CD1c-positive myeloid dendritic cell (primary cell): ENCODE results near the gene ATP5F1E.
"Not testable (repeated sequence)": the region's sequence is repeated elsewhere in the genome, so short reads cannot be mapped to it uniquely, and the experiment has no call there.

Experiments
- DNase-seq: peaks from one replicate; pipeline ENCODE4 v3.0.0-alpha.2; 2016; ENCODE audit errors: extremely low spot score

ATP5F1E gene

GRCh38 chr20:58989196-58989595 is 42.9 kb downstream of the ATP5F1E start:
- DNase-seq = no peak

DNA sequence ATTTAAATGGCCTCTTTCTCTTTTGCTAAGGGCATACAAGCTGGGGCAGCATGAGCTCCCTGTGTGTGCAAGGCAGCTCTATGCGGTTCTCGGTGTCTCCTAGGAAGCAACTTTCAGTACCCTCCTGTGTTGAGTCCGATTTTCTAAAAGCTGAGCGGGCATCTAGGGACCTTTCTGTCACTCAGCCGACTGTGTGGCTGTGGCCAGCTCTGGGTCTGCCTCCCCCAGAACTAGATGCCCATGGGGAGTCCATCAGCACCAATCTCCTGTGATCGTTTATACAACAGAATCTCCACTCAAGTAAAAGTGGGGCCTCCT is 43.6 kb downstream of the ATP5F1E start:
- no peak for DNase-seq

DNA sequence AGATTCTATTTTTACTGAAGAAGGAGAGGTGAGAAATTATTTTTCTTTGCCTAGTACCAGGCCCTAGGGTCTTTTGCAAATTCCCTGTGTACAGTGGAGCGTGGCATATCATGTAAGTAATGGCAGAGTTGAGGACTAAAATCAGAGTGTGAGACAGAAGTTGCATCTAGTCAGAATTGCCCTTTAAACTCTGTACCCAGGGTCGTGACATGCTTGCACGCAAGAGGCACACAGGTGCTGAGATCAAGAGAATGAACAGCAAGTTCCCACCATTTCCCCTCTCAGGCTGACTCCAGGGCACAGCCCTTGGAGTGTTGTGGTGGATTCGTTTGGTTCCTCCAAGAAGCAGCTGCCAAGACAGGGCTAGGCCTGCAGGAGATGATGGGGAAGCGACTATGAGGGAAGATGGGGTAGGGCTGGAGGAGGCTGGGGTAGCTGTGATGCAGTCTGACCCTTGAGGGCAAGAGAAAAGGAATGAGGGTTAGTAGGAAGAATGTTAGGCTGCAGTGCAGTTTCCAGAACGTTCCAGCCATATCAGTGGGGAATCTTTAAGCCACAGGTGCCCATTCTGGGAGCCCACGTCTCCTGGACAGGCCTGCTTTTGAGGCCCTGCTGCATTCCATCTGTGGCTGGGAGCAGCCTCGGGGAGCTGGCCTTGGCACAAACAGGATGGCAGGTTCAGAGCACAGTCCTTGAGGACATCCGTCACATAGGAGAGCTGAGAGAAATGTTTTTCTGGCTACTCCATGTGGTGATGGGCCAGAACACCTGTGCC is 44.2 kb downstream of the ATP5F1E start:
- DNase-seq = no peak

GRCh38 chr20:58986968-58987517 is 45.1 kb downstream of the ATP5F1E start:
- no peak for DNase-seq

- no peak for DNase-seq
These were observed 45.7 kb downstream of the ATP5F1E start for GRCh38 chr20:58986286-58986967.

DNA sequence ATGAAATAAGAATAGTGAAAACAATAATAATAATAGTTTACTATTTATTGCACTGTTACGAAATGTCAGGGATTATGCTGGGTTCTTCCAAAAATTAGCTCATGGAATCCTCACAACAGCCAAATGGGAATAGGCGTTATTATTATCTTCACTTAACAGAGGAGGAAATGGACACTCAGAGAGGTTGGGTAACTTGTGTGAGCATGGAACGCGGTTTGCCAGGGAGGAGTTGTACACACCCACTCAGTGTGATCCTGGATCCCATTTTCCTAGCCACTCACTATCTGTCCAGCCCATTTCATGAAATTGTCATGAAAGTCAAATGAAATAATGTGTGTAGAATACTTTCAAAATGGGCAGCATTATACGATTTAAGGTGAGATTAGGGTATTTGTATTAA is 46.5 kb downstream of the ATP5F1E start:
- peak; percentile 9 for DNase-seq

GRCh38 chr20:58984691-58985090 is 47.4 kb downstream of the ATP5F1E start:
- no peak for DNase-seq

DNA sequence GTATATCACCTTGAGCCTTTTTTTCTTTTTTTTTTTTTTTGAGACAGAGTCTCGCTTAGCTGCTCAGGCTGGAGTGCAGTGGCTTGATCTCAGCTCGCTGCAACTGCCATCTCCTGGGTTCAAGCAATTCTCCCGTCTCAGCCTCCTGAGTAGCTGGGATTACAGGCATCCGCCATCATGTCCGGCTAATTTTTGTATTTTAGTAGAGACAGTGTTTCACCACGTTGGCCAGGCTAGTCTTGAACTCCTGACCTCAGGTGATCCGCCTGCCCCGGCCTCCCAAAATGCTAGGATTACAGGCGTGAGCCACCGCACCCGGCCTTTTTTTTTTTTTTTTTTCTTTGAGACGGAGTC is 49.0 kb downstream of the ATP5F1E start:
- not testable (repeated sequence) for DNase-seq

- DNase-seq = no peak
These were observed 49.6 kb downstream of the ATP5F1E start for GRCh38 chr20:58982406-58983114.

DNA sequence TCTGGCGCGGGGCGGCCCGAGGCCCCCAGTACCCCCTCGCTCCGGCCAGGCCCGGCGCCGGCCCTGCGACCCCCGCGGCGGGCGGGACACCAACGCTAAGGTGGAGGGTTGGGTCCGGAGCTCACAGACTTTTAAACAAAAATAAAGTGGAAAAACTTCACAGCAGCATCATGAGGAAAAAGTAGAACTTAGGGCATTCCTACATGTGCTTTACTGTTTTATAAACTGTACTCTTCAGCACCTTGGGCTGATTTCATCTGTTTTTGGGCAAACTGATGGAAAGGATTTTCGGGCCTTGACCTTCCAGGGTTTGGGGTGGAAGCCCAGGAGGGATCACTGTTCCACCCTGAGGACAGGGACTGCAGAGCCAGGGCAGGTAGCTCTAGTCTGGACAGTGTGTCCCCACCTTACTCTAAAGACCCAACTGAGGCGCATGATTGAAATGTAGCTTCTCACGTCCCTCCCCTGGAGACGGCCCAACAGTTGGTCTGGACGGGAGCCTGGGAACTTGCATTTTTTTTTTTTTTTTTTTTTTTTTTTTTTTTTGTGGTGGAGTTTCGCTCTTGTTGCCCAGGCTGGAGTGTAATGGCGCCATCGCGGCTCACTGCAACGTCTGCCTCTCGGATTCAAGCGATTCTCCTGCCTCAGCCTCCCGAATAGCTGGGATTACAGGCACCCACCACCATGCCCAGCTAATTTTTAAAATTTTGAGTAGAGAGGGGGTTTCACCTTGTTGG is 50.3 kb downstream of the ATP5F1E start:
- DNase-seq = no peak

GRCh38 chr20:58980711-58981627 is 51.2 kb downstream of the ATP5F1E start, which contains the start of gene NELFCD:
Gene NELFCD (plus strand): TSS chr20:58981256. CDS start chr20:58981310, 54 bp downstream.
- peak; percentile 94 for DNase-seq

- DNase-seq = no peak
These were observed 53.6 kb downstream of the ATP5F1E start for GRCh38 chr20:58978351-58979190.

GRCh38 chr20:58976061-58976730 is 55.9 kb downstream of the ATP5F1E start:
- DNase-seq = no peak
